Fibroblast of villous mesenchyme (primary cell): ENCODE results near the gene LRRC8D. TPM values are rescaled to one million over a fixed set of nuclear protein-coding genes. Genes with fewer than 3 reads are reported as not detected.

Experiments used
- DNase-seq: peaks from one replicate; pipeline ENCODE4 v3.0.0-alpha.2; 2010; ENCODE audit warnings: low read depth
- H3K4me3 ChIP-seq: 2 replicates; pipeline ENCODE4 v1.5.1; 2011; ENCODE audit warnings: low read depth, mild to moderate bottlenecking, low read length
- CTCF ChIP-seq: IDR thresholded peaks from 2 replicates; pipeline ENCODE4 v1.5.1; 2012; ENCODE audit warnings: low read depth, mild to moderate bottlenecking, low read length; ENCODE audit not compliant: insufficient read depth
- total RNA-seq: library from RNA; depleted of rRNA; stranded (reverse); fragments of >200 nt; gene quantifications from 2 replicates; pipeline ENCODE4 v1.2.3, GENCODE V29; 2012

The LRRC8D gene
- total RNA-seq, 1 donor = 58.7 TPM

DNA sequence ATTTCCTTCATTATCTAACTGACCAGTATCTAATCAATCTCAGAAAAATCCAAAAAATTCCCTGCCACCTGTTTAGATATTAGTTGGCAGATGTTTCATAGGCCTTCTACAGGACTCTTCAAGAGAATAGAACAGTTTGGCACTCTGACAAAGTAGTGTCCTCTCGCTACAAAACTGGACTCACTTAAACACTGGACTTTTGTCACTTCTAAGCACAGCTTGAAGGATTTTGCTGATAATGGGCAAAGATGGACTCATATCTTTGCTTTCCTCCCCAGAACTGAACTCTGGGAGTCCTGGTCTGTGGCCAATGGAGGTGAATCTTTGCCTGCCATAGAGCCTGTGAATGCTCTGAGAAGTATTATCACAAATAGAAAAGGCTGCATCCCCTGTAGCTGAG lies 115.9 kb downstream of the LRRC8D start:
- DNase-seq = no peak
- no peak overlapping the region for H3K4me3 ChIP-seq
- TF ChIP-seq CTCF = no peak

GRCh38 chr1:89938171-89939055 lies 117.6 kb downstream of the LRRC8D start:
- DNase-seq = peak; percentile 62
- no peak overlapping the region for H3K4me3 ChIP-seq
- no peak for TF ChIP-seq CTCF

DNA sequence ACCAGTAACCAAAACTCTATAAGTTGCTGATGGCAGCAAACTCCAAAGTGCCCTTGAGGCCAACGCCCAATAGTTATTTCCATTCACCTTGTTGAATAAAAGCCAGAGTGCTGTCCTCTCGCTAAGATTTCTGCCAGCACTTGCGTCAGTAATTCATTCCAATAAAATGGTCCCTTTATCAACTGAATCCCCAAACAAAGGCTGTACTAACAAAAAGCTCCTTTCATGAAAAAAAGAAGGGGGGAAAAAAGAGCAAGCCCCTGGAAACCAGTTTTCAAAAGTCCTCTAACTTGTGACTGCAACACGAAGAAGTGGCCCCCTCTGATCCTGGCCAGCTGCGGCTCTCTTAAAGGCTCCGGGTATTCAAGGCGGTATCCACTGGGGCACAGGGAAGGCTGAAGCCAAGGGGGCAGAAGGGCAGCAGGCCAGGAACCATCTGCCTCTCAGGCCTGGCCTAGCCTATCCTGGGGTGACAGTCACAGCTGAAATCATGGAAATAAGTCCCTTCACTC lies 118.3 kb downstream of the LRRC8D start:
- DNase-seq = no peak
- no peak overlapping the region for H3K4me3 ChIP-seq
- no peak for TF ChIP-seq CTCF

DNA sequence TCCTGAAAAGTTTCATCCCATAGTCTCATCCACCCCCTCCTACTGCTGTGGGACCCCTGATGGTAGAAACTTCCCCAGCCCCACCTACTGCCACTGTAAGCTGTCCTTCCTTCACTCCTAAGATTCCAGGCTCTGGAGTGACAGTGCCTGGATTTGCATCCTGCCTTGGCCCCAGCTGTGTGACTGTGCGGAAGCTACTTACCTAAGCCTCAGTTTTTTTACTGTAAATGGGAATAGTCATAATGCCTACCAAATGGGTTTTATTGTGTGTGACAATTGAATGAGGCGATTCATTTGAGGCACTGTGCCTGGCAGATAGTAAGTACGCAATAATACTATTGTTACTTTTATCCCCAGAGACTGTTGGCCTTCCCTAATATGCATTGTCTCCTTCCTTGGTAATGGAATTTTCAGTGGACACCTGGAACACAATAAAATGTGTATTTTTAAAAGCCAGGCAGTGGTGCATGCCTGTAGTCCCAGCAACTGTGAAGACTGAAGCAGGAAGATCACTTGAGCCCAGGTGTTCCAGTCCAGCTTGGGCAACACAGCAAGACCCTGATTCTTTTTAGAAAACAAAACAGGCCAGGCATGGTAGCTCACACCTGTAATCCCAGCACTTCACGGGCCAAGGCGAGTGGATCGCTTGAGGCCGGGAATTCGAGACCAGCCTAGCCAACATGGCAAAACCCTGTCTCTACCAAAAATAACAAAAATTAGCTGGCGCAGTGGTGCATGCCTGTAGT lies 119.0 kb downstream of the LRRC8D start:
- no peak overlapping the region for H3K4me3 ChIP-seq
- TF ChIP-seq CTCF = no peak
- DNase-seq = no peak

- H3K4me3 ChIP-seq = no peak overlapping the region
- no peak for DNase-seq
- TF ChIP-seq CTCF = no peak
These were observed 120.4 kb downstream of the LRRC8D start for GRCh38 chr1:89941110-89941766.

DNA sequence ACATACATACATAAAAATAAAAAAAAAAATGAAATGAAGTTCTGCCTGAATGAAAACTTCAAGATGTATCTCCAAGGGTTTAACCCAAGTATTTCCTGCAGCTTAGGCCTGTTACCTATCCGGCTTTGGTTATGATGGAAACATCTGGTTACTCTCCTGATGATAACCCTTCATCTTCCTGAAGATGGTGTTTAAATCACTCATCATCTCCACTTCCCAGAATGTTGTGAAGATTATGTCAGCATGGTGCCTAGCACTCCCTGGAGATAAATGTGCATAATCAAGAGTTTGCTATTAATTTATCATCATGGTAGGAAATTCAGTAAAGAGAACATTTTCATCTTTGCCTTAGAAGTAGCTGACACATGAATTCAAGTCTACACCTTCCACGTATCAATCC lies 121.2 kb downstream of the LRRC8D start:
- no peak for TF ChIP-seq CTCF
- no peak overlapping the region for H3K4me3 ChIP-seq
- DNase-seq = peak; percentile 13
